ENCODE measurements around the gene EPX. TPM values are rescaled to one million over a fixed set of nuclear protein-coding genes. Genes with fewer than 3 reads are reported as not detected.

The EPX gene
- total RNA-seq, 4 donors from 2014 or later, result not detected

- DNase-seq (ENCODE audit: low spot score) (no peak), ATAC-seq (ENCODE audit: low FRiP score) (no peak)
- TF ChIP-seq, protein P1, sequence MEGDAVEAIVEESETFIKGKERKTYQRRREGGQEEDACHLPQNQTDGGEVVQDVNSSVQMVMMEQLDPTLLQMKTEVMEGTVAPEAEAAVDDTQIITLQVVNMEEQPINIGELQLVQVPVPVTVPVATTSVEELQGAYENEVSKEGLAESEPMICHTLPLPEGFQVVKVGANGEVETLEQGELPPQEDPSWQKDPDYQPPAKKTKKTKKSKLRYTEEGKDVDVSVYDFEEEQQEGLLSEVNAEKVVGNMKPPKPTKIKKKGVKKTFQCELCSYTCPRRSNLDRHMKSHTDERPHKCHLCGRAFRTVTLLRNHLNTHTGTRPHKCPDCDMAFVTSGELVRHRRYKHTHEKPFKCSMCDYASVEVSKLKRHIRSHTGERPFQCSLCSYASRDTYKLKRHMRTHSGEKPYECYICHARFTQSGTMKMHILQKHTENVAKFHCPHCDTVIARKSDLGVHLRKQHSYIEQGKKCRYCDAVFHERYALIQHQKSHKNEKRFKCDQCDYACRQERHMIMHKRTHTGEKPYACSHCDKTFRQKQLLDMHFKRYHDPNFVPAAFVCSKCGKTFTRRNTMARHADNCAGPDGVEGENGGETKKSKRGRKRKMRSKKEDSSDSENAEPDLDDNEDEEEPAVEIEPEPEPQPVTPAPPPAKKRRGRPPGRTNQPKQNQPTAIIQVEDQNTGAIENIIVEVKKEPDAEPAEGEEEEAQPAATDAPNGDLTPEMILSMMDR (IDR thresholded peaks at IDR 0.05), result no peak
Observed at GRCh38 chr17:58224315-58224714, 31.8 kb downstream of the EPX start.

- ATAC-seq (ENCODE audit: low FRiP score), result no peak
- TF ChIP-seq, protein P1 (IDR thresholded peaks at IDR 0.05), result no peak
- DNase-seq (ENCODE audit: low spot score), result no peak
Observed at GRCh38 chr17:58227733-58228132, 35.2 kb downstream of the EPX start.

DNA sequence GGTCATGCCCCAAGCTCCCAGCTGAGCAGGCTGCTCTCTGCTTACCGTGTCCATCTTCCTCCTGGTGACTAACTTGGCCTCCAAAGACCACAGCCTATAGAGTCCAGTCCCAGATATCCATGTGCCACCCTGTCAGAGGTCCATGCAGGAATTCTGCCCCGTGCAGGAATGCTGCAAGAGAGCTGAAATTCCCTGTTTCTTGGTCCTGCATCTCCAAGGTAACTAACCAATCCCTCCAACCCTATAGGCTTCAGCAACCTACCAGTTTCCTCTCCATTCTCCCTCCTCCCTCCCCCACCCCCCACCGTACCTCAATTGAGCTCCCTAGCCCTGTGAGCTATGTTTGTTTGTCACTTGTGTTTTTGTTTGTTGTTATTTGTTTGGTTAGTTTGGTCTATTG is 36.2 kb downstream of the EPX start:
- TF ChIP-seq, protein P1 (IDR thresholded peaks at IDR 0.05), result no peak
- no peak for ATAC-seq (ENCODE audit: low FRiP score)

DNA sequence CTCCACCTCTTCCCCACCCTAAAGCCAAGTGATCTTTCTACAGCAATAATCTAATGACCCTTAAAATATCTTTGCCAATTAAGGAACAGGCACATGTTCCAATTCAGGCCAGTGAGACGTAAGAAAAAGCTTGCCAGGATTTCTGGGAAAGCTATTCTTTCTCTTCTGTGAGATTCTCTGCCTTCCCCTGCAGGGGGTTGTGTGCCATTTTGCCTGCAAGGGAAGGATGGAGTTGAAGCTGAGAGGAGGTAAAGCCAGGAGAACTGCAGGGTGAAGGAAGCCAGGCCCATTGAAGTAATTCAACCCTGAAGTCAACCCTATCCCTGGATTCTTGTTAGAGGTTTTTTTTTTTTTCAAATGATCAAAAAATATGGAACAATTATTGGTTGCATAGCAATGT is 36.9 kb downstream of the EPX start:
- DNase-seq (ENCODE audit: low spot score) (no peak), ATAC-seq (ENCODE audit: low FRiP score) (no peak)
- TF ChIP-seq, protein P1 (IDR thresholded peaks at IDR 0.05), result no peak

More for the DNA sequence above, 36.2 kb downstream of the EPX start:
- no peak for DNase-seq (ENCODE audit: low spot score)

DNA sequence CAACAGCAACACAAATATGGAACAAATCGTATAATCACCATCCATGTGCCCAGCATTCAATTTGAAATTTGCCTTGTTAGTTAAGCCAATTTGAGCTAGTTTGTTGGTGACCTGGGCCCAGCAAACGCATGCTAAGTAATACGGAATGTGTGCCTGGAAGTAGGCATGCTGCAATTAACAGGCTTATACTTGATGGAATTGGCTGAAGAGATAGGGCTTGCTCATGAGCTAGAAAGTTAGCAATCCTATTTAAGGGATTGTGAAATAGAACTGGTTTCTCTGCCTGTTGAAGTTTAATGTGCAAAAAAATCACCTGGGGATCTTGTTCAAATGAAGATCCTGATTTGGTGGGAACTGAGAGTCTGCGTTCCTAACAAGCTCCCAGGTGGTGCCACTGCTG is 37.4 kb downstream of the EPX start:
- no peak for ATAC-seq (ENCODE audit: low FRiP score)
- no peak for DNase-seq (ENCODE audit: low spot score)
- TF ChIP-seq, protein P1 (IDR thresholded peaks at IDR 0.05), result no peak

GRCh38 chr17:58231641-58232040 is 39.1 kb downstream of the EPX start:
- no peak for DNase-seq (ENCODE audit: low spot score)
- TF ChIP-seq, protein P1 (IDR thresholded peaks at IDR 0.05), result no peak
- no peak for ATAC-seq (ENCODE audit: low FRiP score)

- no peak for DNase-seq (ENCODE audit: low spot score)
- TF ChIP-seq, protein P1 (IDR thresholded peaks at IDR 0.05), result no peak
- peak; percentile 21 for ATAC-seq (ENCODE audit: low FRiP score)
Observed at GRCh38 chr17:58232707-58233156, 40.2 kb downstream of the EPX start.

Data from omental fat pad (tissue), 4 donors.